K562 (cell line): Measurements from ENCODE around the gene ST3GAL3. TPM values are rescaled to one million over a fixed set of nuclear protein-coding genes. Genes with fewer than 3 reads are reported as not detected.

Experiments
- ATAC-seq: fragments of 200-7000 bp; cut with Tn5 transposase; 3 replicates; pipeline ENCODE4 v1.9.1; 2020; ENCODE audit warnings: moderate library complexity
- BruUV-seq: library from RNA; stranded (reverse); fragments of 400-500 nt; replicated peaks from 2 replicates; lab custom pipeline; 2021; lab: Mats Ljungman, UMichigan
- CTCF ChIA-PET: fragments of 300-600 bp; formaldehyde crosslinking; extraction: SDS; loops from one replicate; lab custom pipeline; 2021; ENCODE audit warnings: low intra/inter-chr PET ratio; lab: Yijun Ruan, JAX
- POLR2A ChIA-PET: fragments of 300-600, 350-650 bp; sonication (Branson Sonifier 250); formaldehyde crosslinking; extraction: SDS; loops from one replicate; lab custom pipeline; 2021; ENCODE audit warnings: antibody characterized with exemption, inconsistent platforms; lab: Yijun Ruan, JAX
- DNase-seq, 4 experiments: peaks; one replicate each; pipeline versions ENCODE4 v3.0.0 to v3.0.0-alpha.2; 2011 to 2018; ENCODE audit warnings: low spot score in 3 of 4, mixed read lengths in 3 of 4; ENCODE audit errors: extremely low read depth in 1 of 4
- FAIRE-seq: peaks from 2 replicates; lab custom pipeline; 2011; peaks lifted over from hg19 to GRCh38; lab: Jason Lieb, UNC
- H2AFZ ChIP-seq: 2 replicates; pipeline ENCODE4 v1.6.0; 2011; ENCODE audit warnings: low read depth, low read length, control low read depth, inconsistent platforms
- H3K27ac ChIP-seq: fragments of 200-600 bp; 3 replicates; pipeline ENCODE4 v1.8.0; 2011; ENCODE audit warnings: low read depth, mild to moderate bottlenecking, control low read depth, inconsistent platforms, low read length, moderate library complexity, mixed read lengths; ENCODE audit errors: extremely low read depth
- H3K27me3 ChIP-seq, 2 experiments: fragments of 300-600 bp in 1 of 2; 2 replicates in 1 of 2; 3 replicates in 1 of 2; pipeline versions ENCODE4 v1.6.0 to v1.8.0; 2011; ENCODE audit warnings: inconsistent platforms in 2 of 2, low read length in 2 of 2, mild to moderate bottlenecking in 1 of 2, mixed read lengths in 1 of 2, moderate library complexity in 1 of 2; ENCODE audit not compliant: control insufficient read depth in 2 of 2, insufficient read depth in 2 of 2
- H3K36me3 ChIP-seq: fragments of 300-600 bp; 3 replicates; pipeline ENCODE4 v1.8.0; 2011; ENCODE audit warnings: mild to moderate bottlenecking, low read length, inconsistent platforms; ENCODE audit not compliant: control insufficient read depth, insufficient read depth
- H3K4me1 ChIP-seq, 2 experiments: fragments of 200-600 bp in 1 of 2; replicated peaks in 1 of 2; 2 replicates in 1 of 2; 3 replicates in 1 of 2; pipeline versions ENCODE4 v1.5.1 to v1.8.0; 2011; ENCODE audit warnings: inconsistent platforms in 2 of 2, low read length in 2 of 2, mild to moderate bottlenecking in 1 of 2, mixed read lengths in 1 of 2, moderate library complexity in 1 of 2; ENCODE audit not compliant: control insufficient read depth in 2 of 2, insufficient read depth in 2 of 2
- H3K4me2 ChIP-seq: 2 replicates; pipeline ENCODE4 v1.6.1; 2011; ENCODE audit warnings: low read length, control low read depth, inconsistent platforms, mixed read lengths; ENCODE audit not compliant: insufficient read depth
- H3K4me3 ChIP-seq: fragments of 200-600 bp; sonication (generic), shearing (Covaris generic); 2 replicates; pipeline ENCODE4 v1.5.1; 2016; ENCODE audit warnings: control low read depth, inconsistent platforms
- H3K79me2 ChIP-seq: fragments of 200-600 bp; 3 replicates; pipeline ENCODE4 v1.8.0; 2011; ENCODE audit warnings: low read length, inconsistent platforms; ENCODE audit not compliant: control insufficient read depth, insufficient read depth
- H3K9ac ChIP-seq, 2 experiments: 2 replicates each; pipeline versions ENCODE4 v1.6.0 to v1.6.1; 2011; ENCODE audit warnings: low read depth in 2 of 2, low read length in 2 of 2, control low read depth in 1 of 2, inconsistent platforms in 1 of 2, mild to moderate bottlenecking in 1 of 2, mixed read lengths in 1 of 2; ENCODE audit not compliant: insufficient read depth in 1 of 2
- H3K9me1 ChIP-seq: one replicate; pipeline ENCODE4 v1.6.0; 2011; ENCODE audit warnings: inconsistent platforms, mild to moderate bottlenecking, low read length, moderate library complexity; ENCODE audit not compliant: control insufficient read depth, insufficient read depth
- H3K9me3 ChIP-seq: replicated peaks from 2 replicates; pipeline ENCODE4 v1.5.1; 2011; ENCODE audit warnings: low read depth, low read length, inconsistent platforms; ENCODE audit not compliant: control insufficient read depth, insufficient read depth
- H4K20me1 ChIP-seq: replicated peaks from 2 replicates; pipeline ENCODE4 v1.6.1; 2011; ENCODE audit warnings: low read length, inconsistent platforms, mixed read lengths; ENCODE audit not compliant: control insufficient read depth, insufficient read depth
- DACH1 ChIP-seq: fragments of 450-650 bp; IDR thresholded peaks from 2 replicates; pipeline ENCODE4 v1.6.1; 2018; ENCODE audit not compliant: partially characterized antibody
- ETV6 ChIP-seq, 3 experiments: fragments of 150-350 bp in 1 of 3; sonication (generic) in 1 of 3; formaldehyde crosslinking in 1 of 3; IDR thresholded peaks; 2 replicates each; pipeline versions ENCODE4 v1.6.1 to v1.8.0; 2014 to 2022; ENCODE audit warnings: borderline replicate concordance in 2 of 3, low read depth in 2 of 3, antibody characterized with exemption in 1 of 3, low read length in 1 of 3, mild to moderate bottlenecking in 1 of 3, missing genetic modification reagents in 1 of 3
- HNRNPL ChIP-seq: fragments of 200-400 bp; formaldehyde crosslinking; IDR thresholded peaks from 2 replicates; pipeline ENCODE4 v1.6.1; 2017; ENCODE audit warnings: low read depth, mild to moderate bottlenecking, low read length
- JUN ChIP-seq, 2 experiments: sonication (generic) in 1 of 2; formaldehyde crosslinking in 1 of 2; IDR thresholded peaks; 2 replicates each; pipeline versions ENCODE4 v1.6.1 to v1.8.0; 2012 to 2022; ENCODE audit warnings: borderline replicate concordance in 2 of 2, mild to moderate bottlenecking in 2 of 2, improper control_type of control experiment in 1 of 2, low read depth in 1 of 2, low read length in 1 of 2, missing genetic modification reagents in 1 of 2
- JUND ChIP-seq, 2 experiments: IDR thresholded peaks; 2 replicates in 1 of 2; 3 replicates in 1 of 2; pipeline ENCODE4 v1.6.1; 2011; ENCODE audit warnings: borderline replicate concordance in 2 of 2, low read depth in 2 of 2, low read length in 2 of 2, improper control_type of control experiment in 1 of 2, missing biosample characterization in 1 of 2, missing genetic modification characterization in 1 of 2, missing genetic modification reagents in 1 of 2
- KLF13 ChIP-seq: fragments of 450-650 bp; IDR thresholded peaks from 2 replicates; pipeline ENCODE4 v1.6.1; 2016; ENCODE audit warnings: missing genetic modification characterization, low read depth, mild to moderate bottlenecking, missing compliant biosample characterization, moderate library complexity, borderline replicate concordance
- PHF21A ChIP-seq: fragments of 450-650 bp; IDR thresholded peaks from 2 replicates; pipeline ENCODE4 v1.6.1; 2017; ENCODE audit warnings: low read depth, borderline replicate concordance
- POLR2B ChIP-seq: fragments of 450-650 bp; IDR thresholded peaks from 2 replicates; pipeline ENCODE4 v1.6.1; 2018; ENCODE audit warnings: low read depth; ENCODE audit not compliant: partially characterized antibody
- POLR2G ChIP-seq: fragments of 200-400 bp; formaldehyde crosslinking; IDR thresholded peaks from 2 replicates; pipeline ENCODE4 v1.6.1; 2017; ENCODE audit warnings: low read depth, mild to moderate bottlenecking, antibody characterized with exemption, low read length, moderate library complexity
- PRMT5 ChIP-seq: sonication (generic); formaldehyde crosslinking; IDR thresholded peaks from 2 replicates; pipeline ENCODE4 v1.5.0; 2020; ENCODE audit warnings: missing genetic modification reagents
- RAD51 ChIP-seq: fragments of 450-650 bp; IDR thresholded peaks from 2 replicates; pipeline ENCODE4 v1.7.1; 2016; ENCODE audit warnings: low read depth, mild to moderate bottlenecking, borderline replicate concordance
- RHOXF2B ChIP-seq: fragments of 250-450 bp; sonication (Bioruptor Pico); conservative IDR thresholded peaks from 2 replicates; pipeline ENCODE4 v1.5.1; 2021
- SIRT6 ChIP-seq: IDR thresholded peaks from one replicate; pipeline ENCODE4 v1.6.1; 2012; ENCODE audit warnings: low read depth, mild to moderate bottlenecking, control low read depth, inconsistent platforms, low read length, moderate library complexity
- TAL1 ChIP-seq: fragments of 450-650 bp; IDR thresholded peaks from 2 replicates; pipeline ENCODE4 v1.6.1; 2016; ENCODE audit warnings: mild to moderate bottlenecking
- TEAD4 ChIP-seq, 2 experiments: sonication (generic) in 1 of 2; formaldehyde crosslinking in 1 of 2; IDR thresholded peaks; 2 replicates each; pipeline versions ENCODE4 v1.6.1 to v1.8.0; 2012 to 2022; ENCODE audit warnings: borderline replicate concordance in 1 of 2, inconsistent platforms in 1 of 2, low read length in 1 of 2, mild to moderate bottlenecking in 1 of 2, missing genetic modification reagents in 1 of 2
- U2AF2 ChIP-seq: fragments of 200-400 bp; formaldehyde crosslinking; optimal IDR thresholded peaks from 2 replicates; pipeline ENCODE3; 2017; ENCODE audit warnings: low read depth, mild to moderate bottlenecking, low read length
- ZFP30 ChIP-seq: fragments of 250-450 bp; sonication (Bioruptor Pico); IDR thresholded peaks from 2 replicates; pipeline ENCODE4 v1.8.0; 2022; ENCODE audit warnings: moderate library complexity, mild to moderate bottlenecking, inconsistent platforms, borderline replicate concordance
- ZKSCAN8 ChIP-seq: fragments of 200-800 bp; sonication (Bioruptor generic); IDR thresholded peaks from 2 replicates; pipeline ENCODE4 v1.6.1; 2016; ENCODE audit warnings: missing genetic modification characterization, missing compliant biosample characterization
- ZNF23 ChIP-seq: fragments of 250-450 bp; sonication (Bioruptor Pico); IDR thresholded peaks from 2 replicates; pipeline ENCODE4 v1.4.0; 2020; ENCODE audit warnings: mild to moderate bottlenecking
- ZNF316 ChIP-seq: fragments of 450-650 bp; IDR thresholded peaks from 2 replicates; pipeline ENCODE4 v1.6.1; 2016
- WGBS: fragments of 100-300 bp; shearing (Covaris generic); methylation state at CpG from one replicate; pipeline ENCODE4 v1.1.6; 2016; ENCODE audit warnings: low coverage, mixed read lengths; ENCODE audit not compliant: insufficient coverage; ENCODE audit errors: missing lambda C conversion rate; 5-methylcytosine and 5-hydroxymethylcytosine counted together
- in situ Hi-C: fragments of 300-500 bp; cut with MboI; formaldehyde crosslinking; loops from 4 replicates; pipeline ENCODE4 v1.15.0; 2018; ENCODE audit warnings: inconsistent platforms, mixed read lengths
- intact Hi-C: fragments of 100-400 bp; cut with micrococcal nuclease; formaldehyde crosslinking; loops from 2 replicates; pipeline ENCODE4 v1.14.2; 2022
- polyA plus RNA-seq, 8 experiments: library from polyadenylated mRNA; depleted of rRNA in 4 of 8; stranded (reverse) in 5 of 8; unstranded in 3 of 8; fragments of >200 nt; fragmentation: Nextera tagmentation in 2 of 8; fragmentation: Illumina TruSeq in 1 of 8; extraction: Ambion mirVana in 2 of 8; extraction: Trizol in 1 of 8; gene quantifications; 2 replicates each; pipeline versions ENCODE4 v1.2.1 to v1.2.3, GENCODE V29; 2011 to 2014; ENCODE audit warnings: inconsistent platforms in 1 of 8, missing spikeins in 1 of 8
- total RNA-seq, 7 experiments: library from RNA; depleted of rRNA in 6 of 7; stranded (reverse); fragments of >200 nt in 6 of 7; fragmentation: Illumina TruSeq in 2 of 7; extraction: Trizol in 2 of 7; gene quantifications; 2 replicates each; pipeline versions ENCODE4 v1.2.1 to v1.2.3, GENCODE V29; 2011 to 2021; ENCODE audit warnings: low replicate concordance in 1 of 7

Gene ST3GAL3
- total and polyA plus RNA-seq, 9 of the 15 experiments (the other 6 are each of a cell fraction or from before 2014, with no cell fraction given) = 1.2 to 18.9 (median 11.0) TPM

DNA sequence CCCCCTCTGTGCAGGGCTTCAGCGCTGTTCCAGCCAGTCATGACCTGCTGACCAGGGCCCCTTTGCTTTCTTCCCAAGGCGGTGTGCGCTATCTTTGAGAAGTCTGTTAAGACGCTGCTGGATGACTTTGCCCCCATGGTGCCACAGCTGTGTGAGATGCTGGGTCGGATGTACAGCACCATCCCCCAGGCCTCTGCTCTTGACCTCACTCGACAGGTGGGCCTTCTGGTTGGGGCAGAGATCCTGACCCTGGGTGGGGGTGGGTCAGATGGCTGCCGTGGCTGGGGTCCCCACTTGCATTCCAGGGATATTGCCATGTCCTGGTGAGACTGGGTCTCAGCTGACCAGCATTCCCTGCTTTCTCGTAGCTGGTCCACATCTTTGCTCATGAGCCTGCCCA is 253.5 kb downstream of the ST3GAL3 start (continued):
- TF ChIP-seq ZKSCAN8 = no peak
- no peak for TF ChIP-seq JUND (IDR thresholded peaks at IDR 0.05; ENCODE audit: borderline replicate concordance, low read depth, low read length)
- TF ChIP-seq JUND (tag; IDR thresholded peaks at IDR 0.05; ENCODE audit: borderline replicate concordance, low read depth, low read length) = no peak
- no peak for TF ChIP-seq DACH1
- TF ChIP-seq ZNF316 = no peak
- no peak for TF ChIP-seq ZFP30
- TF ChIP-seq ETV6 (IDR thresholded peaks at IDR 0.05; ENCODE audit: borderline replicate concordance in 1 of 2, low read depth in 2 of 2, low read length in 1 of 2) = no peak
- TF ChIP-seq ETV6 (CRISPR knock-in tag; IDR thresholded peaks at IDR 0.05; ENCODE audit: borderline replicate concordance) = no peak
- TF ChIP-seq ZNF23 (CRISPR knock-in tag) = no peak
- no peak for TF ChIP-seq SIRT6
- TF ChIP-seq RHOXF2B (CRISPR knock-in tag) = no peak
- TF ChIP-seq PRMT5 (CRISPR knock-in tag) = no peak

DNA sequence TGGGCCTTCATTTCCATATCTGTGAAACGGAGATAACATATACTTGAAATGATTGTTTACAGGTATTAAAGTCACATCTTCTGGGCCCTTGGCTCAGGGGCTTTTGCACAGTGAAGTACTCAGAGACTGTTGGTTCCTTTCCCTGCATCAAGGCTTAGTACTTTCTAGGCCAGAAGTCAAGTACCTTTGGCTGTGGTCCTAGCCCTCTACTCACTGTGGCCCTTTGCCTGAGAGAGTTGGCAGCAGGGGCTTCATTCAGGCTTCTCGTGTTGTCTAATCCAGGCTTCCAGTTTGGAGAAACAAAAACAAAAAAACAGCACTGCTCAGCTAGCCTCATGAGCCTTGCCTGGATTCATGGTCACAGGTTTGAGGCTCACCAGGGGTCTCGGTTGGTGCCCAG is 254.4 kb downstream of the ST3GAL3 start:
- FAIRE-seq (no peak), ATAC-seq (no peak), DNase-seq (no peak)
- H3K4me2 ChIP-seq = no peak overlapping the region
- no peak for TF ChIP-seq TEAD4 (IDR thresholded peaks at IDR 0.05; ENCODE audit: low read length)
- TF ChIP-seq TEAD4 (CRISPR knock-in tag; IDR thresholded peaks at IDR 0.05; ENCODE audit: borderline replicate concordance) = no peak
- no peak for TF ChIP-seq POLR2B
- TF ChIP-seq JUN (IDR thresholded peaks at IDR 0.05; ENCODE audit: borderline replicate concordance, low read depth, low read length) = no peak
- no peak for TF ChIP-seq JUN (CRISPR knock-in tag; IDR thresholded peaks at IDR 0.05; ENCODE audit: borderline replicate concordance)
- TF ChIP-seq PHF21A = no peak
- TF ChIP-seq TAL1 = no peak
- no peak for TF ChIP-seq U2AF2
- TF ChIP-seq HNRNPL = no peak
- TF ChIP-seq KLF13 (tag) = no peak
- TF ChIP-seq POLR2G = no peak
- no peak for TF ChIP-seq RAD51
- BruUV-seq = no TSS peak
- peaks cover 70% of the 10 kb centered on the region for H3K36me3 ChIP-seq
- H3K27me3 ChIP-seq = no peaks in the 10 kb centered on the region
- in situ Hi-C loops = no loop called here
- no peak overlapping the region for H3K27ac ChIP-seq
- no peak overlapping the region for H2AFZ ChIP-seq
- peaks cover 16 to 18% of the 10 kb centered on the region in 2 experiments; a peak in 4 of 5 replicates for H3K4me1 ChIP-seq
- no peaks in the 10 kb centered on the region for H3K9me1 ChIP-seq
- CTCF ChIA-PET = no interaction called here
- intact Hi-C loops = no loop called here
- 57% methylated on average over 3 of the region's 3 CpGs for WGBS
- H3K9ac ChIP-seq = no peak overlapping the region
- H3K4me3 ChIP-seq = no peak overlapping the region
- no peaks in the 10 kb centered on the region for H3K9me3 ChIP-seq
- POLR2A ChIA-PET = interaction anchor here (0.6 kb wide), 1 partner anchor 9 kb away, joined by 7 read pairs; no protein-coding TSS in a partner anchor
- peaks cover 9% of the 10 kb centered on the region; the same call in 1 of the 2 replicates for H4K20me1 ChIP-seq
- no peaks in the 10 kb centered on the region for H3K79me2 ChIP-seq
